WTC11 (cell line): ENCODE results near the gene GATB. TPM values are rescaled to one million over a fixed set of nuclear protein-coding genes. Genes with fewer than 3 reads are reported as not detected.

Source experiments
- ATAC-seq: fragments of 200-7000 bp; cut with Tn5 transposase; 2 replicates; pipeline ENCODE4 v1.10.0; 2021; ENCODE audit warnings: mild to moderate bottlenecking, moderate library complexity
- CTCF ChIA-PET: fragments of 300-600 bp; sonication (Branson Sonifier 250); formaldehyde crosslinking; loops from one replicate; lab custom pipeline; 2021; ENCODE audit warnings: antibody characterized with exemption; lab: Charles Lee
- POLR2A ChIA-PET: fragments of 350-600 bp; sonication (Branson Sonifier 250); formaldehyde crosslinking; loops from one replicate; lab custom pipeline; 2021; ENCODE audit warnings: antibody characterized with exemption; lab: Charles Lee
- DNase-seq: peaks from one replicate; pipeline ENCODE4 v3.0.0; 2021; ENCODE audit warnings: low spot score
- H3K27ac Mint-ChIP-seq: 2 replicates; pipeline ENCODE4 v1.8.0; 2021; ENCODE audit warnings: mixed read lengths
- H3K27me3 Mint-ChIP-seq: 2 replicates; pipeline ENCODE4 v1.8.0; 2021; ENCODE audit warnings: low read depth, mild to moderate bottlenecking, moderate library complexity, mixed read lengths
- H3K36me3 Mint-ChIP-seq: 2 replicates; pipeline ENCODE4 v1.8.0; 2021; ENCODE audit warnings: mixed read lengths
- H3K4me1 Mint-ChIP-seq: 2 replicates; pipeline ENCODE4 v1.8.0; 2022; ENCODE audit warnings: mixed read lengths
- H3K4me3 Mint-ChIP-seq: 2 replicates; pipeline ENCODE4 v1.8.0; 2021; ENCODE audit warnings: mild to moderate bottlenecking, moderate library complexity, mixed read lengths
- H3K9me3 Mint-ChIP-seq: 2 replicates; pipeline ENCODE4 v1.8.0; 2021; ENCODE audit warnings: mixed read lengths
- ATF1 ChIP-seq: sonication (generic); formaldehyde crosslinking; IDR thresholded peaks from 2 replicates; pipeline ENCODE4 v1.8.1; 2023; ENCODE audit warnings: mild to moderate bottlenecking, moderate library complexity, missing genetic modification reagents
- CREM ChIP-seq: sonication (generic); formaldehyde crosslinking; IDR thresholded peaks from 2 replicates; pipeline ENCODE4 v1.8.1; 2022; ENCODE audit warnings: mild to moderate bottlenecking, missing genetic modification reagents, moderate library complexity
- ERG ChIP-seq: fragments of 250-450 bp; sonication (Bioruptor Pico); IDR thresholded peaks from 2 replicates; pipeline ENCODE4 v1.8.0; 2021; ENCODE audit warnings: mild to moderate bottlenecking
- GTF2I ChIP-seq: fragments of 250-450 bp; sonication (Bioruptor Pico); conservative IDR thresholded peaks from 2 replicates; pipeline ENCODE4 v1.4.0; 2021; ENCODE audit warnings: mild to moderate bottlenecking
- HMGA2 ChIP-seq: fragments of 250-450 bp; sonication (Bioruptor Pico); IDR thresholded peaks from 2 replicates; pipeline ENCODE4 v1.4.0; 2021; ENCODE audit warnings: mild to moderate bottlenecking, moderate library complexity
- IRF1 ChIP-seq: sonication (generic); formaldehyde crosslinking; IDR thresholded peaks from 2 replicates; pipeline ENCODE4 v1.8.0; 2023; ENCODE audit warnings: missing genetic modification reagents
- JAZF1 ChIP-seq: fragments of 250-450 bp; sonication (Bioruptor Pico); IDR thresholded peaks from 2 replicates; pipeline ENCODE4 v1.9.0; 2021; ENCODE audit warnings: moderate library complexity, mild to moderate bottlenecking, inconsistent platforms
- NFATC4 ChIP-seq: fragments of 250-450 bp; sonication (Bioruptor Pico); IDR thresholded peaks from 2 replicates; pipeline ENCODE4 v1.9.0; 2021; ENCODE audit warnings: mild to moderate bottlenecking
- NR3C1 ChIP-seq: sonication (generic); formaldehyde crosslinking; conservative IDR thresholded peaks from 2 replicates; pipeline ENCODE4 v1.8.1; 2023; ENCODE audit warnings: low read depth, mild to moderate bottlenecking, missing genetic modification reagents
- TCF7 ChIP-seq: sonication (generic); formaldehyde crosslinking; IDR thresholded peaks from 2 replicates; pipeline ENCODE4 v1.8.0; 2022; ENCODE audit warnings: mild to moderate bottlenecking, low read depth, missing genetic modification reagents, moderate library complexity
- ZNF121 ChIP-seq: sonication (generic); formaldehyde crosslinking; IDR thresholded peaks from 2 replicates; pipeline ENCODE4 v1.8.0; 2023; ENCODE audit warnings: missing genetic modification reagents
- ZNF232 ChIP-seq: sonication (generic); formaldehyde crosslinking; IDR thresholded peaks from 2 replicates; pipeline ENCODE4 v1.8.0; 2022; ENCODE audit warnings: mild to moderate bottlenecking, missing genetic modification reagents
- ZNF281 ChIP-seq: sonication (generic); formaldehyde crosslinking; IDR thresholded peaks from 2 replicates; pipeline ENCODE4 v1.8.0; 2023; ENCODE audit warnings: mild to moderate bottlenecking, missing genetic modification reagents
- ZNF416 ChIP-seq: fragments of 250-450 bp; sonication (Bioruptor Pico); IDR thresholded peaks from 2 replicates; pipeline ENCODE4 v1.9.0; 2021; ENCODE audit warnings: mild to moderate bottlenecking, inconsistent platforms
- ZNF512 ChIP-seq: sonication (generic); formaldehyde crosslinking; IDR thresholded peaks from 2 replicates; pipeline ENCODE4 v1.8.1; 2022; ENCODE audit warnings: missing genetic modification reagents, borderline replicate concordance
- total RNA-seq: library from RNA; stranded (reverse); gene quantifications from 3 replicates; pipeline ENCODE4 v1.2.3, GENCODE V29; 2021
- TF ChIP-seq, protein P1 (sequence below): fragments of 250-450 bp; sonication (Bioruptor Pico); IDR thresholded peaks from 2 replicates; pipeline ENCODE4 v1.9.0; 2021; ENCODE audit warnings: mild to moderate bottlenecking
- TF ChIP-seq, protein P2 (sequence below): sonication (generic); formaldehyde crosslinking; IDR thresholded peaks from 2 replicates; pipeline ENCODE4 v1.8.1; 2023; ENCODE audit warnings: mild to moderate bottlenecking, missing genetic modification reagents, moderate library complexity
- TF ChIP-seq, protein P3 (sequence below): sonication (generic); formaldehyde crosslinking; IDR thresholded peaks from 2 replicates; pipeline ENCODE4 v1.8.1; 2023; ENCODE audit warnings: mild to moderate bottlenecking, missing genetic modification reagents, moderate library complexity

Gene GATB
- total RNA-seq, 1 experiment from 2014 or later = 22.7 TPM

- Mint-ChIP-seq H3K4me1 (no peaks in the 10 kb centered on the region), H3K4me3 (no peak overlapping the region), H3K27ac (no peak overlapping the region), H3K36me3 (peaks cover 11% of the 10 kb centered on the region), H3K27me3 (no peaks in the 10 kb centered on the region), H3K9me3 (no peaks in the 10 kb centered on the region)
- ChIA-PET POLR2A (no interaction called here), CTCF (no interaction called here)
- TF ChIP-seq ZNF121 = no peak
- TF ChIP-seq, protein P1, sequence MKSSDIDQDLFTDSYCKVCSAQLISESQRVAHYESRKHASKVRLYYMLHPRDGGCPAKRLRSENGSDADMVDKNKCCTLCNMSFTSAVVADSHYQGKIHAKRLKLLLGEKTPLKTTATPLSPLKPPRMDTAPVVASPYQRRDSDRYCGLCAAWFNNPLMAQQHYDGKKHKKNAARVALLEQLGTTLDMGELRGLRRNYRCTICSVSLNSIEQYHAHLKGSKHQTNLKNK = no peak
- no peak for TF ChIP-seq NFATC4 (CRISPR knock-in tag)
- no peak for TF ChIP-seq ZNF416
- TF ChIP-seq HMGA2 = no peak
- TF ChIP-seq GTF2I = no peak
- no peak for TF ChIP-seq TCF7 (CRISPR knock-in tag)
- no peak for TF ChIP-seq ZNF512 (CRISPR knock-in tag)
- TF ChIP-seq, protein P2, sequence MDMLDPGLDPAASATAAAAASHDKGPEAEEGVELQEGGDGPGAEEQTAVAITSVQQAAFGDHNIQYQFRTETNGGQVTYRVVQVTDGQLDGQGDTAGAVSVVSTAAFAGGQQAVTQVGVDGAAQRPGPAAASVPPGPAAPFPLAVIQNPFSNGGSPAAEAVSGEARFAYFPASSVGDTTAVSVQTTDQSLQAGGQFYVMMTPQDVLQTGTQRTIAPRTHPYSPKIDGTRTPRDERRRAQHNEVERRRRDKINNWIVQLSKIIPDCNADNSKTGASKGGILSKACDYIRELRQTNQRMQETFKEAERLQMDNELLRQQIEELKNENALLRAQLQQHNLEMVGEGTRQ (CRISPR knock-in tag) = no peak
- TF ChIP-seq JAZF1 (CRISPR knock-in tag) = no peak
- no peak for TF ChIP-seq ATF1 (CRISPR knock-in tag)
- DNase-seq (no peak), ATAC-seq (no peak)
Measured at GRCh38 chr4:151631349-151631748, 129.5 kb downstream of the GATB start.

GRCh38 chr4:151629097-151629783 lies 131.6 kb downstream of the GATB start:
- DNase-seq = no peak
- Mint-ChIP-seq H3K27me3 (no peaks in the 10 kb centered on the region), H3K9me3 (no peaks in the 10 kb centered on the region), H3K4me1 (peaks cover 6% of the 10 kb centered on the region), H3K4me3 (no peak overlapping the region), H3K36me3 (peaks cover 11% of the 10 kb centered on the region), H3K27ac (no peak overlapping the region)
- POLR2A ChIA-PET = no interaction called here
- CTCF ChIA-PET = interaction anchor here (0.8 to 1.0 kb wide), 3 partner anchors 15 to 139 kb away, joined by 3 read pairs; no protein-coding TSS in a partner anchor
- TF ChIP-seq NR3C1 = no peak
- TF ChIP-seq IRF1 = no peak
- ATAC-seq = no peak

DNA sequence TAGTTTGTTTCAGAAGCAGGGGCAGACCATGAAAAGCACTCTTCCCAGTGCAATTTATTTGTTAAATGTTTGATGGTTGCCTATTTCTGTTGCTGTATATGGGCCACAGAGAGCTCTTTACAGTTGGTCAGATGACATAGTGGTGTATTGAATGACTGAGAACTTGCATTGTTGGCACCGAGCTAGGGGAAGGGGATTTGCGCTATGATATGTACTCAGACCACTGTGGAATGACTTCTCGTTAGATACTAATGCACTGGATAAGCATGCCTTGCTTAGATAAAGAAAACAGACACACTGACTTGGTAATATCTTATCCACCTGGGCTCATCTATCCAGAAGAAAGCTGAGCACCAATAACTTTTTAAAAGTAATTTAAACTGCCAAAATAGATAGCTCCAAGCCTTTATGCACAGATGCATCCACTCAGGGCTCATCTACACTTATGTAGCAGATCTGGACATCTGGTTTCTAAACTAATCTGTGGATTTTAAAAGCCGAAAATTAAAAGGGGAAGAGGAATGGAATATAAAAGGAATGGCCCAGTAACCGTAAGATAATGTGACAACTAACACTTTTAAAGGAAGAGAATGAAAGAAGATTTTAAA lies 132.7 kb downstream of the GATB start:
- peaks cover 16% of the 10 kb centered on the region for H3K4me1 Mint-ChIP-seq
- peaks cover 6% of the 10 kb centered on the region for H3K36me3 Mint-ChIP-seq
- no peak for ATAC-seq
- no peak overlapping the region for H3K27ac Mint-ChIP-seq
- POLR2A ChIA-PET = interaction anchor here (0.9 to 1.4 kb wide), 2 partner anchors 12 to 474 kb away, joined by 3 read pairs; no protein-coding TSS in a partner anchor
- no peaks in the 10 kb centered on the region for H3K27me3 Mint-ChIP-seq
- CTCF ChIA-PET = interaction anchor here (0.8 kb wide), 1 partner anchor 138 kb away, joined by 3 read pairs; no protein-coding TSS in a partner anchor
- H3K9me3 Mint-ChIP-seq = no peaks in the 10 kb centered on the region
- no peak for DNase-seq
- no peak overlapping the region for H3K4me3 Mint-ChIP-seq
- no peak for TF ChIP-seq ZNF281 (CRISPR knock-in tag)
- TF ChIP-seq, protein P3, sequence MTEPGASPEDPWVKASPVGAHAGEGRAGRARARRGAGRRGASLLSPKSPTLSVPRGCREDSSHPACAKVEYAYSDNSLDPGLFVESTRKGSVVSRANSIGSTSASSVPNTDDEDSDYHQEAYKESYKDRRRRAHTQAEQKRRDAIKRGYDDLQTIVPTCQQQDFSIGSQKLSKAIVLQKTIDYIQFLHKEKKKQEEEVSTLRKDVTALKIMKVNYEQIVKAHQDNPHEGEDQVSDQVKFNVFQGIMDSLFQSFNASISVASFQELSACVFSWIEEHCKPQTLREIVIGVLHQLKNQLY (CRISPR knock-in tag) = no peak
- TF ChIP-seq ERG = no peak
- no peak for TF ChIP-seq CREM
- TF ChIP-seq JAZF1 (CRISPR knock-in tag) = no peak
- TF ChIP-seq ZNF232 (CRISPR knock-in tag) = no peak
- TF ChIP-seq IRF1 = no peak
